Measurements from ENCODE around the gene SNAPC2. TPM values are rescaled to one million over a fixed set of nuclear protein-coding genes. Genes with fewer than 3 reads are reported as not detected.

SNAPC2 gene
- total and polyA plus RNA-seq, 2 of the 13 experiments (the other 11 are each of a cell fraction or from before 2014, with no cell fraction given) = 10.2 to 12.7 TPM

- peak; percentile 83 for TF ChIP-seq ZNF629 (CRISPR knock-in tag; conservative IDR thresholded peaks at IDR 0.05)
- 0 out of 2 replicates have a peak, but pooled peaks have one; percentile 48 for TF ChIP-seq SNAPC2 (CRISPR knock-in tag; IDR thresholded peaks at IDR 0.05)
- TF ChIP-seq REPIN1 (CRISPR knock-in tag; IDR thresholded peaks at IDR 0.05; ENCODE audit: borderline replicate concordance, low read depth) = peak; percentile 49; the same call in 1 of the 2 replicates
- peak; percentile 39; the same call in 1 of the 2 replicates for TF ChIP-seq ZNF746 (CRISPR knock-in tag; IDR thresholded peaks at IDR 0.05)
- TF ChIP-seq ZNF850 (CRISPR knock-in tag; conservative IDR thresholded peaks at IDR 0.05) = 0 out of 2 replicates have a peak, but pooled peaks have one; percentile 58
- TF ChIP-seq KDM2A (CRISPR knock-in tag; IDR thresholded peaks at IDR 0.05; ENCODE audit: borderline replicate concordance, low read depth) = peak; percentile 75; the same call in 1 of the 2 replicates
- TF ChIP-seq PHF8 (CRISPR knock-in tag; IDR thresholded peaks at IDR 0.05) = peak; percentile 78
- peak; percentile 67 for TF ChIP-seq MXD3 (CRISPR knock-in tag; IDR thresholded peaks at IDR 0.05)
- peak; percentile 59; the same call in 1 of the 2 replicates for TF ChIP-seq ZFP90 (CRISPR knock-in tag; IDR thresholded peaks at IDR 0.05; ENCODE audit: borderline replicate concordance)
- peak; percentile 88 for TF ChIP-seq ZNF639 (CRISPR knock-in tag; conservative IDR thresholded peaks at IDR 0.05)
- peak; percentile 67; the same call in 1 of the 2 replicates for TF ChIP-seq PHF21A (CRISPR knock-in tag; IDR thresholded peaks at IDR 0.05)
- TF ChIP-seq ZNF143 (CRISPR knock-in tag; IDR thresholded peaks at IDR 0.05) = 0 out of 2 replicates have a peak, but pooled peaks have one; percentile 38
- peak; percentile 9; the same call in 1 of the 2 replicates for TF ChIP-seq MNT (IDR thresholded peaks at IDR 0.05)
- no peak for TF ChIP-seq CSRNP1 (CRISPR knock-in tag; IDR thresholded peaks at IDR 0.05)
- TF ChIP-seq SIX4 (CRISPR knock-in tag; IDR thresholded peaks at IDR 0.05) = 0 out of 2 replicates have a peak, but pooled peaks have one; percentile 33
- no peak for TF ChIP-seq ZBTB21 (CRISPR knock-in tag; IDR thresholded peaks at IDR 0.05)
- TF ChIP-seq POGK (CRISPR knock-in tag; conservative IDR thresholded peaks at IDR 0.05) = peak; percentile 76
- peak; percentile 87 for TF ChIP-seq SPEN (CRISPR knock-in tag; IDR thresholded peaks at IDR 0.05; ENCODE audit: low read depth)
- 0 out of 2 replicates have a peak, but pooled peaks have one; percentile 74 for TF ChIP-seq ZNF776 (CRISPR knock-in tag; IDR thresholded peaks at IDR 0.05)
- TF ChIP-seq ZC3H13 (CRISPR knock-in tag; IDR thresholded peaks at IDR 0.05) = peak; percentile 73; the same call in 1 of the 2 replicates
- TF ChIP-seq ZNF563 (CRISPR knock-in tag; IDR thresholded peaks at IDR 0.05) = 0 out of 2 replicates have a peak, but pooled peaks have one; percentile 32
- peak; percentile 87; the same call in 1 of the 2 replicates for TF ChIP-seq ZNF772 (CRISPR knock-in tag; IDR thresholded peaks at IDR 0.05)
Measured at GRCh38 chr19:7919610-7920518, at the start of gene SNAPC2 (continued).
